Spleen (tissue), 7 donors: ENCODE results near the gene C10orf90.

Source experiments
- CTCF ChIP-seq, 11 experiments: fragments of 200-600 bp in 7 of 11; fragments of 450-650 bp in 4 of 11; sonication (generic) in 4 of 11; IDR thresholded peaks in 8 of 11; conservative IDR thresholded peaks in 3 of 11; 1 replicate in 7 of 11; 2 replicates in 4 of 11; pipeline versions ENCODE4 v1.4.0 to v1.8.0; 2016 to 2021; ENCODE audit warnings: antibody characterized with exemption in 11 of 11, inconsistent platforms in 4 of 11, mild to moderate bottlenecking in 1 of 11
- POLR2A ChIP-seq, 3 donors: fragments of 450-650 bp; IDR thresholded peaks; one replicate each; pipeline ENCODE4 v1.5.1; 2017; ENCODE audit warnings: antibody characterized with exemption in 3 of 3, mild to moderate bottlenecking in 1 of 3
- donor health status: DM: no; HTN: no; CAD: no; lungs with moderate emphysema.
- donor health status: DM: no; HTN: no; CAD: no.
- donor health status: DM: no; HTN: no; CAD: no.

GRCh38 chr10:126390324-126390723 is 280.2 kb downstream of the C10orf90 start:
- no peak for TF ChIP-seq POLR2A (IDR thresholded peaks at IDR 0.05)
- TF ChIP-seq CTCF (IDR thresholded peaks at IDR 0.05 in 8 of 11, conservative IDR thresholded peaks at IDR 0.05 in 3 of 11) = no peak
